Stimulated activated CD4-positive, alpha-beta T cell treated with anti-CD3 and anti-CD28 coated beads, Interleukin-1b, Interleukin-23, amount 100 ng/mL, for 24 hours (primary cell): ENCODE results near the gene LRRC8D.
A peak's percentile ranks its signal among the peaks of the same experiment; 100 is the strongest.
"Not testable (repeated sequence)": the region's sequence is repeated elsewhere in the genome, so short reads cannot be mapped to it uniquely, and the experiment has no call there.

Source experiments
- DNase-seq, 4 experiments: peaks; one replicate each; pipeline ENCODE4 v3.0.0-alpha.2; 2020; ENCODE audit warnings: low read depth in 4 of 4, low spot score in 1 of 4

LRRC8D gene

DNA sequence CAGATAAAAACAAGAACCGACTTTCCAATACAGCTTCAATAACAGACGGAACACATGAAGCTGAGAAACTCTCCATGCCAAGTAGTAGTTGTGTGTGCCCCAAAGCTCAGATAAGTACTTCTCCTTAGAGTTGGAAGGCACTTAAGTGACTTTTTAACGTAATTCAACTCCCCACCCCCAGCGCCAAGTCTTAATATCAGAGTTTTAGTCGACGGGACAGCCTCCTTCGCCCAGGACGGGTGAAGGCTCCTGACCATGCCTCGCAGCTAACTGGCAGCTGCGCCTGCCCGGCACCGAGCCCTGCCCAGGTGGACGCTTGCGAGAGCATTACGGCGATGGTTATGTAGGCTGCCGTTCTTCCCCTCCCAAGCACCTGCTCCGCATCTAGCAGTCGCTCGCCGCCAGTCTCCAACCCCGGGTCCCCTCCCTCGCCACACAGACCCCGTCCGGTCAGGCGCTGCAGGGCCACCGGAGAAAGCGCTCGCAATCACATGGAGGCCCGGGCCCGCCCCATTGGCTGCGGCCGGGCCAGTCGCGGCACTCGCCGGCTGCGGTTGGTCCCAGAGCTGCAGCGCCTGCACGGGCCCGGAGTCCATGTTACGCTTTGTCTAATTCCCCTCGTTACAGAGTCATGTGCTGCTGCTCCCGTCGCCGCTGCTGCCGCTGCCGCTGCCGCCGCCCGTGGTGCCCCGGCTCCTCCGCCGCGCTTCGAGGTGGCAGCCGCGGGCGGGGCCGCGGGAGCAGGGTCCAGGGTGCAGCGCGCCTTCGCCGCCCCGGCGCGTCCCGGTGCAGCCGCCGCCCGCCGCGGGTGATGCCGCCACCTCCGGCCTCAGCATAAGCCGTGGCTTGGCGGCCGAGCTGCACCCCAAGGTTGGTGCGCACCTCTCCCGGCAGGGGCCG, at the start of gene LRRC8D:
Gene LRRC8D (plus strand): TSS at position 611 of the 900 bp plus-strand sequence. CDS start 112,037 bp downstream, outside the sequence.
- peak; percentile 19 to 64 (median 46) for DNase-seq

- no peak for DNase-seq
These were observed 48.8 kb upstream of the LRRC8D start for GRCh38 chr1:89771991-89772560.

GRCh38 chr1:89776104-89776503, 44.7 kb upstream of the LRRC8D start:
- not testable (repeated sequence) for DNase-seq

DNA sequence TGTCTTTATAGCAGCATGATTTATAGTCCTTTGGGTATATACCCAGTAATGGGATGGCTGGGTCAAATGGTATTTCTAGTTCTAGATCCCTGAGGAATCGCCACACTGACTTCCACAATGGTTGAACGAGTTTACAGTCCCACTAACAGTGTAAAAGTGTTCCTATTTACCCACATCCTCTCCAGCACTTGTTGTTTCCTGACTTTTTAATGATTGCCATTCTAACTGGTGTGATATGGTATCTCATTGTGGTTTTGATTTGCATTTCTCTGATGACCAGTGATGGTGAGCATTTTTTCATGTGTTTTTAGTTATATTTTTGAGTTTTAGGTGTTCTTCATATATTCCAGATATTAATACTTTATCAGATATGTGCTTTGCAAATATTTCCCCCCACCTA, 43.6 kb upstream of the LRRC8D start:
- DNase-seq, result not testable (repeated sequence)

DNA sequence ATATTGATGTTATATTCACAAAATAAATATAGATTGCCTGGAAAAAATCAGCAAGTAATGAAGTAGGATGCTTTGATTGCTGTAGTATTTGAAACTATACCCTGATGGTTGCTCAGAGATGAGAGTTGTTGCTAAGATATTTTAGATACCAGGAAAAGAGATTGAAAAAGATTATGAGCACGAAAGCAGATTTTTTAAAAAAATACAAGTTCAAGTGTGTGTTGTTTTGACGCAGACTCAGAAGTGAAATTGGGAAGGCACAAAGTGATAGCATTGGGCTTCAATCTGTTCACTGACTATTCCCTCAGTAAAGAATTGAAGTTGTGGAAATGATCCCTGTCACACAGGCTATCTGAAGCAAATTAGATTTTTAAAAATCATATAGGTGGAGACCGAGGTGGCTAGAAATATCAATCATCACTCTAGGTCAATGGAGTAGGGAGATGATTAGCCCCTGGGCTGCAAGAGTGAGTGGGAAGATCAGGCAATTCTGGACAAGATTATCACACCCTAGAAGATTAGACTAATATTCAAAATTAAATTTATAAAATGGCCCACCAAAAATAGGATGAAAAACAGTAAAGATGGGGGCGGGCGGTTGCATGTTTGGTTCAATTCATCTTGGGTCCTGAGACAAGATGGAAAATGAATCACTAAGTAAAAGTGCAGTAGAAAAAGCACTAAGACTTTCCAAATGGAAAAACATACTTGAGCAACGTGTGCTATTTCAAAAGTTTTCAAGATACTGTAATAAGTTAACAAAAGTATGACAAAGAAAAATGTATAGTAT, 41.5 kb upstream of the LRRC8D start:
- DNase-seq, result no peak

DNA sequence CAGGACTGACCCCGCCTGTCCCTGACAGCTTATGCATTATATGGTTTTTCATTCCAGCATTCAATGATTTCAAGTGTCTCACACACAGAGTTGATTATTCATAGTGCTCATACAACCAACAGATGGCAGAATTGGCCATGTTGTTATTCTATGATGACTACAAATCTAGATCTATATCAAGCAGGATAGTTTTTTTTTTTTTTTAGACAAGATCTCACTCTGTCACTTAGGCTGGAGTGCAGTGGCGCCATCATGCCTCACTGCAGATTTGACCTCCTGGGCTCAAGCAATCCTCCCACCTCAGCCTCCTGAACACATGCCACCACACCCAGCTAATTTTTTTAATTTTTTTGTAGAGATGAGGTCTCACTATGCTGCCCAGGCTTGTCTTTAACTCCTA, 40.1 kb upstream of the LRRC8D start:
- no peak for DNase-seq

GRCh38 chr1:89781494-89782126, 39.2 kb upstream of the LRRC8D start:
- peak; percentile 53 to 72 (median 64) for DNase-seq

- no peak for DNase-seq
These were observed 34.1 kb upstream of the LRRC8D start for GRCh38 chr1:89786628-89787214.

DNA sequence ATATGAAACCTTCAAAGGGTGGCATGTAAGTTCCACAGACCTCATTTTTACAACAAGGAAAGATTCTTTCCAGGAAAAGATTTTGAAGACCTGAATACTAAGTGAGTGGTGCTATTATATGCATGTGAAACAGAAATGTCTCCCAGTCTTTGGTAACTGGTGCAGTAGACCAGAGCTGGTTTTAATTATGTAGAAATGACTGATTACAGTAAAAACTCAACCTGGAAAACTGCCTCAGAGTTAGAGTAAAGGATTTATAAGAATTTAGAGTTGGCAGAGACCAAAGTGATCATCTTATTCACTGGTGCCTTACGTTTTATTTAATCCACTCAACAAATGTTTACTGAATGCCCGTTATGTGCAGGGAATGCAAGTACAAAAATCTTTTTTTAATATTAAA, 30.2 kb upstream of the LRRC8D start:
- DNase-seq, result no peak

DNA sequence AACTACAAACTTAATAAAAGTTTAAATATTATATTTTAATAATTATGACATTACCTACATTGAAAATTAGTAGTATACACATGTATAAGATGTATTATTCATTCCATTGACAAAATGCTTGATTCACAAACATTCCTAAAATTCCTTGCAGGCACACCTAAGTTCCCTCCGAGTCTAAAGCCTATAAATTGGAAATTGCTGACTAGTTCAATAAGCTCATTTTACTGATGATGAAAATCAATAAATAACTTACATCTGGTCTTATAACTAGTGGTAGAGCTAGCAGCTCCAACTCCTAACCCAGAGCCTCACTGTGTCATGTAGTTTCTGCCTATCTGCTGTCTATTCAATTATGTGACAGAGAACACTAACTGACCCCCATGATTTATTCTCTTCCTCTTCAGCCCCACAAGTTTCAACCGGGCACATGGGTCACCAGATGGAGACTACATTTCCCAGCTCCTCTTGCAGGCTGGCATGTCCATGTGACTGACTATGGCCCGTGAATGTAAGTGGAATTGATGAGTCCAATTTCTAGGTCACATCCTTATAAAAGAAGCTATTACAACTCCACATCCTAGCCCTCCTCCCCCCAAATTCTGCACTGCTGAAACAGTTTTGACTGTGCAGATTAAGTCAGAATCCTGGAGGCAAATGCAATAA, 29.6 kb upstream of the LRRC8D start:
- DNase-seq, result no peak

DNA sequence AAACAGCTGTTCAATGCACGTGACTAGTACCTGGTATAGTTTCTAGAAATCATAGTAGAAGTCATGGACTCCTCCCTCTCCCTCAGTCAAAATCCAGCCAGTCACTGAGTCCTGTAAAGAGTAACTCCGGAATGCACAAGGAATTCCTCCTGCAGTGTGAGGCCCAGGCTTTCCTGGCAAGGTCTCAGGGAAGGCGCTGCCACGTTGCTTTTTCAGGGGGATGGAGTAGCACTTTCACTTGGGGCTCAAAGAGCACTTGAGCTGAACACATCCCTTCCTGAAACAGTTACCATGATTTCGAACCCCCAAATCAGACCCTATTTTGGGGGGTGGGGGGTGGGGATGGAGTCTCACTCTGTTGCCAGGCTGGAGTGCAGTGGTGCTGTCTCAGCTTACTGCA, 26.4 kb upstream of the LRRC8D start:
- DNase-seq, result no peak

- DNase-seq, result not testable (repeated sequence)
These were observed 25.3 kb upstream of the LRRC8D start for GRCh38 chr1:89795571-89795970.

DNA sequence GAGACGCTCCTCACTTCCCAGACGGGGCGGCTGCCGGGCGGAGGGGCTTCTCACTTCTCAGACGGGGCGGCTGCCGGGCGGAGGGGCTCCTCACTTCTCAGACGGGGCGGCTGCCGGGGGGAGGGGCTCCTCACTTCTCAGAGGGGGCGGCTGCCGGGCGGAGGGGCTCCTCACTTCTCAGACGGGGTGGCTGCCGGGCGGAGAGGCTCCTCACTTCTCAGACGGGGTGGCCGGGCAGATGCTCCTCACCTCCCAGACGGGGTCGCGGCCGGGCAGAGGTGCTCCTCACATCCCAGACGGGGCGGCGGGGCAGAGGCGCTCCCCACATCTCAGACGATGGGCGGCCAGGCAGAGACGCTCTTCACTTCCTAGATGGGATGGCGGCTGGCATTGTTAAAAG, 23.0 kb upstream of the LRRC8D start:
- not testable (repeated sequence) for DNase-seq

DNA sequence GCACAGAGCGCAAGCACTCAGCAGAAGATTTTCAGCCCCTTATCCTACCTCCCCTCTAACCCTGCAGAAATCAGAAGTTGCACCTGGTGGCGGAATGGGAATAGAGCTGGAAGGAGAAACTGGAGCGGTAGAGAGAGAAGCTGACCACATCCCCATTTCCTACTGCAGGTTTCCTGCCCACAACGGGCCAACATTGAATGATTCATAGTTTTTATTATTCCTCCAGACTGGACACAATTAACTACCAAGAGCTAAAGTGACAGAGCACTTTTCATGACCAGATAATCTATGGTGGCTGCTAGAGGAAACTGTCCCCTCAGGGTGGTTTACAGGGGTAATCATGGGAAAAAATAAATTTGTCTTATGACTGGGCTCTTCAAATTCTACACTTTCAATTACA, 21.3 kb upstream of the LRRC8D start:
- DNase-seq, result no peak

GRCh38 chr1:89800022-89800655, 20.7 kb upstream of the LRRC8D start:
- no peak for DNase-seq

GRCh38 chr1:89800718-89801117, 20.1 kb upstream of the LRRC8D start:
- no peak for DNase-seq

DNA sequence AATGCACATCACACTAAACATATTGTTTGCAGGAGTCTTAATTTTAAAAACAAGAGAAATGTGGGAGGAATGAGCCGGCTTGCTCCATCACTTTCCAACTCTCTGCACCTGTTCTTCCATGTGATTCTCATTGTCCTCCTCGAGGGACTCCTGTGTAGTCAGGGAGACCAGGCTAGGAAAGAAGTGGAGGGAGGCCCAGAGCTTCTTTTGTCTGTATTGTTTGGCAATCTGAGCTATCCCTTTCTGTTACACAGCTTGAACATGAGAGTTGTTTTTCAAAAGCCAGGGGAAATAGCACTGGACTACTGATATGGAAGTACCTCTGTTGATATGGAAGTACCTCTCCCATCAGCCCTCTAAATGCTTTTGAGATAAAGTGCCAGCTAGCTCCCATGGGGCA, 18.8 kb upstream of the LRRC8D start:
- no peak for DNase-seq

GRCh38 chr1:89802841-89803240, 18.0 kb upstream of the LRRC8D start:
- no peak for DNase-seq

DNA sequence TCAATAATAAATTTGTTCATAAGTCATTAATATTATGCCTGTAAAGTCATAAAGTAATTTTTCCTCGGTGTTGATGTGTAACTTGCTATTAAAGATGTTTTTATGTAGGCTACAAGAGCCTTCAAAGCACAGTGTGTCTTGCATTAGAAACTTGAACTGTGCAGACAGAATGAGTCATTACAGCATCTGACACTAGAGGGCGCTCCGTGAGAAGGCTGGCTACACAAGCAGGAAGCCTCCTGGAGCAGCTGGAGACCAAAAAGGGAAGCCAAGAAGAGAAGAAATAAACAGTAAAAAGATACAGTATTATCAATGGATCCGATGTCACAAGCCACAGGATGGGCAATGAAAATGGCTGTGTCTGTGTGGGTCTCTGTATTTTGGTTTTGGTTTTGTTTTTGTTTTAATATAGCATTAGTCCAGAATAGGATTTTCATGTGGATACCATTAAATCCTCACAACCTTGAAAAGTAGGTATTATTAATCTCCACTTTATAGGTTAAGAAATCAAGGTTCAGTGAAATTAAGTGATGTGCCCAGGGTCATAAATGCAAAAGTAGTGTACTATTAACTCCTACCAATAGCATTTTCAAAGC, 16.1 kb upstream of the LRRC8D start:
- DNase-seq, result peak; percentile 78 to 84 (median 82)
